Liver (tissue), 9 donors: ENCODE measurements around the gene HMGCL. TPM values are rescaled to one million over a fixed set of nuclear protein-coding genes. Genes with fewer than 3 reads are reported as not detected.

Experiments used
- DNase-seq: peaks from one replicate; pipeline ENCODE4 v3.0.0-alpha.2; 2017; ENCODE audit warnings: low spot score
- H3K27ac ChIP-seq, 2 donors: one replicate each; pipeline ENCODE4 v1.7.0; 2013; ENCODE audit warnings: inconsistent platforms in 2 of 2, low read length in 2 of 2, control low read depth in 1 of 2, low read depth in 1 of 2, mild to moderate bottlenecking in 1 of 2
- H3K27me3 ChIP-seq, 4 donors: one replicate each; pipeline versions ENCODE4 v1.6.1 to v1.7.0; 2013; ENCODE audit warnings: low read length in 3 of 4, inconsistent platforms in 1 of 4, mild to moderate bottlenecking in 1 of 4, moderate library complexity in 1 of 4; ENCODE audit not compliant: control insufficient read depth in 4 of 4, insufficient read depth in 4 of 4
- H3K36me3 ChIP-seq, 4 donors: one replicate each; pipeline versions ENCODE4 v1.6.1 to v1.7.0; 2013; ENCODE audit warnings: low read length in 3 of 4, mild to moderate bottlenecking in 3 of 4, low read depth in 1 of 4, moderate library complexity in 1 of 4; ENCODE audit not compliant: control insufficient read depth in 4 of 4, insufficient read depth in 3 of 4
- H3K4me1 ChIP-seq, 4 donors: one replicate each; pipeline versions ENCODE4 v1.6.1 to v1.7.0; 2013; ENCODE audit warnings: low read length in 3 of 4, mild to moderate bottlenecking in 3 of 4, moderate library complexity in 1 of 4; ENCODE audit not compliant: control insufficient read depth in 4 of 4, insufficient read depth in 4 of 4
- H3K4me3 ChIP-seq, 3 donors: one replicate each; pipeline versions ENCODE4 v1.6.1 to v1.7.0; 2013; ENCODE audit warnings: low read length in 3 of 3, control low read depth in 1 of 3, low read depth in 1 of 3, mild to moderate bottlenecking in 1 of 3
- H3K9ac ChIP-seq, 2 donors: one replicate each; pipeline ENCODE4 v1.7.0; 2013; ENCODE audit warnings: low read length in 2 of 2, mild to moderate bottlenecking in 2 of 2, moderate library complexity in 2 of 2, control low read depth in 1 of 2, low read depth in 1 of 2
- H3K9me3 ChIP-seq, 4 donors: one replicate each; pipeline versions ENCODE4 v1.6.1 to v1.7.0; 2013; ENCODE audit warnings: low read length in 3 of 4; ENCODE audit not compliant: control insufficient read depth in 4 of 4
- ATF3 ChIP-seq: IDR thresholded peaks from 2 replicates; pipeline ENCODE4 v1.6.1; 2016; ENCODE audit warnings: antibody characterized with exemption
- CTCF ChIP-seq: fragments of 150-350 bp; IDR thresholded peaks from 2 replicates; pipeline ENCODE4 v1.5.1; 2017; ENCODE audit warnings: improper control_type of control experiment, low read depth, low read length; ENCODE audit not compliant: missing input control
- EGR1 ChIP-seq, 2 donors: IDR thresholded peaks; 2 replicates each; pipeline ENCODE4 v1.6.1; 2016 to 2018; ENCODE audit warnings: antibody characterized with exemption in 2 of 2, low read depth in 2 of 2
- FOXA1 ChIP-seq: IDR thresholded peaks from 2 replicates; pipeline ENCODE4 v1.6.1; 2016; ENCODE audit warnings: antibody characterized with exemption
- FOXA2 ChIP-seq: IDR thresholded peaks from 2 replicates; pipeline ENCODE4 v1.6.1; 2016; ENCODE audit warnings: antibody characterized with exemption
- GABPA ChIP-seq, 2 donors: IDR thresholded peaks in 1 of 2; conservative IDR thresholded peaks in 1 of 2; 2 replicates each; pipeline ENCODE4 v1.6.1; 2016; ENCODE audit warnings: antibody characterized with exemption in 2 of 2, mild to moderate bottlenecking in 1 of 2, moderate library complexity in 1 of 2
- HNF4A ChIP-seq, 2 donors: conservative IDR thresholded peaks; 2 replicates each; pipeline ENCODE4 v1.6.1; 2016; ENCODE audit warnings: antibody characterized with exemption in 2 of 2, mild to moderate bottlenecking in 2 of 2
- HNF4G ChIP-seq: IDR thresholded peaks from 2 replicates; pipeline ENCODE4 v1.6.1; 2016; ENCODE audit warnings: antibody characterized with exemption
- JUND ChIP-seq, 2 donors: IDR thresholded peaks; 2 replicates each; pipeline ENCODE4 v1.6.1; 2016; ENCODE audit warnings: antibody characterized with exemption in 2 of 2
- MAX ChIP-seq: IDR thresholded peaks from 2 replicates; pipeline ENCODE4 v1.6.1; 2016; ENCODE audit warnings: antibody characterized with exemption
- NR2F2 ChIP-seq: IDR thresholded peaks from 2 replicates; pipeline ENCODE4 v1.6.1; 2016; ENCODE audit warnings: antibody characterized with exemption
- RXRA ChIP-seq, 2 donors: IDR thresholded peaks; 2 replicates each; pipeline ENCODE4 v1.6.1; 2017 to 2018; ENCODE audit warnings: antibody characterized with exemption in 2 of 2, mild to moderate bottlenecking in 1 of 2
- SP1 ChIP-seq: IDR thresholded peaks from 2 replicates; pipeline ENCODE4 v1.6.1; 2018; ENCODE audit warnings: antibody characterized with exemption, mild to moderate bottlenecking
- TAF1 ChIP-seq: conservative IDR thresholded peaks from 2 replicates; pipeline ENCODE4 v1.6.1; 2016; ENCODE audit warnings: antibody characterized with exemption, mild to moderate bottlenecking
- YY1 ChIP-seq: IDR thresholded peaks from 2 replicates; pipeline ENCODE4 v1.6.1; 2016; ENCODE audit warnings: antibody characterized with exemption, mild to moderate bottlenecking
- ZBTB33 ChIP-seq: IDR thresholded peaks from 2 replicates; pipeline ENCODE4 v1.6.1; 2016; ENCODE audit warnings: antibody characterized with exemption
- WGBS: extraction: QIAGEN DNeasy Blood & Tissue Kit; methylation state at CpG from one replicate; pipeline ENCODE4 v1.1.7; 2013; 5-methylcytosine and 5-hydroxymethylcytosine counted together
- polyA plus RNA-seq, 2 donors: library from polyadenylated mRNA; stranded (reverse) in 1 of 2; unstranded in 1 of 2; fragments of 200-250 nt in 1 of 2; fragments of >200 nt in 1 of 2; fragmentation: Nextera tagmentation in 1 of 2; extraction: Ambion mirVana in 1 of 2; gene quantifications; one replicate each; pipeline versions ENCODE4 v1.2.1 to v1.2.3, GENCODE V29; 2013 to 2015
- total RNA-seq, 2 donors: library from RNA; depleted of rRNA; stranded (reverse); fragments of >200 nt; gene quantifications; one replicate each; pipeline ENCODE4 v1.2.3, GENCODE V29; 2014
- donor health status: healthy.
- donor health status: healthy.
- donor health status: healthy.
- donor health status: healthy.
- donor health status: healthy.

Gene HMGCL
- total and polyA plus RNA-seq, 4 donors, result 68.2 to 198 (median 149) TPM

- Histone ChIP-seq H3K9ac (no peak overlapping the region), H3K4me3 (no peak overlapping the region), H3K27ac (no peak overlapping the region), H3K9me3 (no peaks in the 10 kb centered on the region), H3K27me3 (no peaks in the 10 kb centered on the region), H3K4me1 (peaks cover 0 to 3% (median 0%) of the 10 kb centered on the region in 4 donors), H3K36me3 (peaks cover 37 to 87% (median 83%) of the 10 kb centered on the region in 4 donors)
- 93% methylated on average over 3 of the region's 3 CpGs for WGBS
- DNase-seq, result no peak
- TF ChIP-seq EGR1 (IDR thresholded peaks at IDR 0.05; ENCODE audit: low read depth in 2 of 2) (no peak), GABPA (IDR thresholded peaks at IDR 0.05 in 1 of 2, conservative IDR thresholded peaks at IDR 0.05 in 1 of 2) (no peak), ZBTB33 (no peak), FOXA1 (no peak), SP1 (no peak), NR2F2 (no peak), TAF1 (no peak), HNF4G (no peak), FOXA2 (no peak), ATF3 (no peak), JUND (IDR thresholded peaks at IDR 0.05) (no peak), HNF4A (conservative IDR thresholded peaks at IDR 0.05) (no peak), RXRA (IDR thresholded peaks at IDR 0.05) (no peak), CTCF (no peak), YY1 (no peak), MAX (no peak)
Observed at GRCh38 chr1:23756676-23757075, 68.6 kb downstream of the HMGCL start.

GRCh38 chr1:23752909-23753308, 72.3 kb downstream of the HMGCL start:
- peak; percentile 30 to 33 for TF ChIP-seq HNF4A (conservative IDR thresholded peaks at IDR 0.05)
- TF ChIP-seq ZBTB33, result no peak
- WGBS, result 47% methylated on average over 1 of the region's 1 CpG

More at GRCh38 chr1:23752909-23753308, 72.3 kb downstream of the HMGCL start:
- Histone ChIP-seq H3K27ac (no peak overlapping the region), H3K27me3 (no peaks in the 10 kb centered on the region), H3K9ac (no peak overlapping the region), H3K36me3 (peaks cover 25 to 79% (median 69%) of the 10 kb centered on the region in 4 donors), H3K4me1 (peaks cover 0 to 21% (median 13%) of the 10 kb centered on the region in 4 donors), H3K4me3 (no peak overlapping the region), H3K9me3 (no peaks in the 10 kb centered on the region)
- no peak for DNase-seq

Other genes with a start within 250 kb of the HMGCL start
- gene RPL11, start 133.6 kb downstream of the HMGCL start, total RNA-seq, result 100 to 1,000 TPM; 270 to 689 TPM
- gene RPL11, start 133.6 kb downstream of the HMGCL start, polyA plus RNA-seq, result 100 to 1,000 TPM; 313 to 816 TPM
- gene ELOA, start 82.0 kb downstream of the HMGCL start, total RNA-seq, result 10 to 100 TPM; 11.1 to 34.9 TPM
- 10 to 100 TPM; 20.9 to 27.8 TPM for gene ELOA, start 82.0 kb downstream of the HMGCL start, polyA plus RNA-seq
- gene PITHD1, start 47.0 kb downstream of the HMGCL start, total RNA-seq, result 10 to 100 TPM; 28.4 to 86.4 TPM
- 10 to 100 TPM; 17.1 to 21.1 TPM for gene PITHD1, start 47.0 kb downstream of the HMGCL start, polyA plus RNA-seq
- gene LYPLA2, start 34.3 kb downstream of the HMGCL start, total RNA-seq, result 10 to 100 TPM; 26.3 to 33.9 TPM
- gene LYPLA2, start 34.3 kb downstream of the HMGCL start, polyA plus RNA-seq, result 10 to 100 TPM; 52.6 to 71.1 TPM
- 10 to 100 TPM; 22.9 to 43.4 TPM for gene GALE, start 24.7 kb downstream of the HMGCL start, total RNA-seq
- 10 to 100 TPM; 37.0 to 40.4 TPM for gene GALE, start 24.7 kb downstream of the HMGCL start, polyA plus RNA-seq
- gene FUCA1, start 42.9 kb upstream of the HMGCL start, total RNA-seq, result 10 to 100 TPM; 33.8 to 58.0 TPM
- gene FUCA1, start 42.9 kb upstream of the HMGCL start, polyA plus RNA-seq, result 10 to 100 TPM; 39.2 to 50.2 TPM
- under 1 TPM; 0.08 to 0.28 TPM for gene CNR2, start 87.9 kb upstream of the HMGCL start, total RNA-seq
- under 1 TPM; 0.03 to 0.10 TPM for gene CNR2, start 87.9 kb upstream of the HMGCL start, polyA plus RNA-seq
- gene PNRC2, start 134.4 kb upstream of the HMGCL start, total RNA-seq, result 10 to 100 TPM; 46.5 to 63.6 TPM
- 10 to 100 TPM; 24.9 to 26.0 TPM for gene PNRC2, start 134.4 kb upstream of the HMGCL start, polyA plus RNA-seq
- 10 to 100 TPM; 58.8 to 77.5 TPM for gene SRSF10, start 154.9 kb upstream of the HMGCL start, total RNA-seq
- gene SRSF10, start 154.9 kb upstream of the HMGCL start, polyA plus RNA-seq, result 10 to 100 TPM; 29.9 to 68.7 TPM